Endothelial cell of umbilical vein (primary cell): ENCODE results near the gene KCNJ6. TPM values are rescaled to one million over a fixed set of nuclear protein-coding genes. Genes with fewer than 3 reads are reported as not detected.

ENCODE experiments used
- BruUV-seq: library from RNA; stranded (reverse); fragments of 400-500 nt; replicated peaks from 2 replicates; lab custom pipeline; 2021; lab: Mats Ljungman, UMichigan
- CTCF ChIA-PET: fragments of 300-600, 350-600 bp; sonication (Branson Sonifier 250); formaldehyde crosslinking; loops from one replicate; lab custom pipeline; 2021; ENCODE audit warnings: antibody characterized with exemption, inconsistent platforms; lab: Charles Lee
- POLR2A ChIA-PET: fragments of 300-600, 350-600 bp; sonication (Branson Sonifier 250); formaldehyde crosslinking; loops from one replicate; lab custom pipeline; 2021; ENCODE audit warnings: antibody characterized with exemption, inconsistent platforms; lab: Charles Lee
- DNase-seq: peaks from one replicate; pipeline ENCODE4 v3.0.0-alpha.2; 2011; ENCODE audit warnings: low read depth, low spot score
- FAIRE-seq: peaks from 2 replicates; lab custom pipeline; 2011; peaks lifted over from hg19 to GRCh38; lab: Jason Lieb, UNC
- H2AFZ ChIP-seq: 2 replicates; pipeline ENCODE4 v1.6.0; 2012; ENCODE audit warnings: low read depth, low read length, control low read depth, inconsistent platforms
- H3K27ac ChIP-seq: 2 replicates; pipeline ENCODE4 v1.5.1; 2011; ENCODE audit warnings: low read depth, mild to moderate bottlenecking, control low read depth, low read length, moderate library complexity; ENCODE audit not compliant: insufficient read depth
- H3K27me3 ChIP-seq, 2 experiments: 2 replicates each; pipeline versions ENCODE4 v1.6.0 to v1.6.1; 2011; ENCODE audit warnings: low read length in 2 of 2, mixed read lengths in 1 of 2; ENCODE audit not compliant: control insufficient read depth in 2 of 2, insufficient read depth in 2 of 2
- H3K36me3 ChIP-seq, 2 experiments: 2 replicates in 1 of 2; 3 replicates in 1 of 2; pipeline ENCODE4 v1.5.1; 2011; ENCODE audit warnings: low read length in 2 of 2, mild to moderate bottlenecking in 1 of 2, moderate library complexity in 1 of 2; ENCODE audit not compliant: control insufficient read depth in 2 of 2, insufficient read depth in 2 of 2; ENCODE audit errors: extremely low read depth in 1 of 2
- H3K4me1 ChIP-seq: 3 replicates; pipeline ENCODE4 v1.5.1; 2011; ENCODE audit warnings: mild to moderate bottlenecking, low read length; ENCODE audit not compliant: control insufficient read depth, insufficient read depth; ENCODE audit errors: extremely low read depth
- H3K4me2 ChIP-seq: 2 replicates; pipeline ENCODE4 v1.6.1; 2011; ENCODE audit warnings: low read length, control low read depth, mixed read lengths; ENCODE audit not compliant: insufficient read depth
- H3K4me3 ChIP-seq, 3 experiments: fragments of 200-600 bp in 1 of 3; sonication (generic), shearing (Covaris generic) in 1 of 3; replicated peaks in 1 of 3; 2 replicates each; pipeline ENCODE4 v1.5.1; 2011 to 2016; ENCODE audit warnings: control low read depth in 3 of 3, low read length in 3 of 3, mild to moderate bottlenecking in 2 of 3, inconsistent platforms in 1 of 3, low read depth in 1 of 3, moderate library complexity in 1 of 3; ENCODE audit not compliant: insufficient read depth in 1 of 3
- H3K79me2 ChIP-seq: 2 replicates; pipeline ENCODE4 v1.6.0; 2012; ENCODE audit warnings: low read length, inconsistent platforms; ENCODE audit not compliant: control insufficient read depth, insufficient read depth
- H3K9ac ChIP-seq: replicated peaks from 2 replicates; pipeline ENCODE3; 2011; ENCODE audit warnings: low read length, control low read depth; ENCODE audit not compliant: insufficient read depth; ENCODE audit errors: extremely low read depth
- H3K9me1 ChIP-seq: replicated peaks from 3 replicates; pipeline ENCODE4 v1.6.0; 2011; ENCODE audit warnings: mild to moderate bottlenecking, low read length; ENCODE audit not compliant: control insufficient read depth, insufficient read depth; ENCODE audit errors: extremely low read depth
- H3K9me3 ChIP-seq: replicated peaks from 2 replicates; pipeline ENCODE4 v1.5.1; 2012; ENCODE audit warnings: low read length, inconsistent platforms; ENCODE audit not compliant: control insufficient read depth, insufficient read depth
- H4K20me1 ChIP-seq: replicated peaks from 2 replicates; pipeline ENCODE3; 2011; ENCODE audit warnings: mild to moderate bottlenecking, low read length; ENCODE audit not compliant: control insufficient read depth, insufficient read depth; ENCODE audit errors: extremely low read depth
- EZH2 ChIP-seq: IDR thresholded peaks from 2 replicates; pipeline ENCODE4 v1.6.1; 2012; ENCODE audit warnings: borderline replicate concordance, low read depth, mild to moderate bottlenecking, moderate library complexity, low read length, inconsistent platforms; ENCODE audit not compliant: severe bottlenecking
- FOS ChIP-seq: IDR thresholded peaks from 2 replicates; pipeline ENCODE4 v1.6.1; 2011; ENCODE audit warnings: mild to moderate bottlenecking, low read length, moderate library complexity, borderline replicate concordance; ENCODE audit not compliant: insufficient read depth
- GATA2 ChIP-seq: IDR thresholded peaks from 2 replicates; pipeline ENCODE4 v1.7.0; 2011; ENCODE audit warnings: low read depth, mild to moderate bottlenecking, moderate library complexity, mixed read lengths, low read length; ENCODE audit not compliant: insufficient read length, insufficient read depth
- JUN ChIP-seq: IDR thresholded peaks from 2 replicates; pipeline ENCODE4 v1.6.1; 2011; ENCODE audit warnings: borderline replicate concordance, low read depth; ENCODE audit not compliant: insufficient read length, insufficient read depth
- MYC ChIP-seq: IDR thresholded peaks from one replicate; pipeline ENCODE4 v1.6.1; 2011; ENCODE audit warnings: mild to moderate bottlenecking, low read depth, low read length
- POLR2A ChIP-seq: IDR thresholded peaks from 2 replicates; pipeline ENCODE4 v1.6.1; 2012; ENCODE audit warnings: low read depth, mild to moderate bottlenecking, control low read depth, low read length
- POLR2AphosphoS5 ChIP-seq: IDR thresholded peaks from 2 replicates; pipeline ENCODE4 v1.6.1; 2012; ENCODE audit warnings: low read depth, mild to moderate bottlenecking, control low read depth, low read length, moderate library complexity; ENCODE audit not compliant: insufficient read depth
- dilution Hi-C: fragments of 300-500 bp; cut with MboI; formaldehyde crosslinking; loops from one replicate; pipeline ENCODE4 v1.15.0; 2019; ENCODE audit warnings: low sequenced_read_pairs; ENCODE audit not compliant: extremely low pct_ligation_motif_present
- intact Hi-C: fragments of 100-400 bp; cut with micrococcal nuclease; formaldehyde crosslinking; loops from one replicate; pipeline ENCODE4 v1.10.0; 2022
- polyA plus RNA-seq, 4 experiments: library from polyadenylated mRNA; depleted of rRNA in 3 of 4; stranded (reverse) in 3 of 4; unstranded in 1 of 4; fragments of >200 nt; gene quantifications; 2 replicates each; pipeline versions ENCODE4 v1.2.1 to v1.2.3, GENCODE V29; 2011 to 2012; ENCODE audit warnings: missing spikeins in 1 of 4
- total RNA-seq: library from RNA; stranded (reverse); gene quantifications from 2 replicates; pipeline ENCODE4 v1.2.3, GENCODE V29; 2021
- TF ChIP-seq, protein P1 (sequence below): IDR thresholded peaks from 2 replicates; pipeline ENCODE4 v1.6.1; 2011; ENCODE audit not compliant: insufficient read depth, insufficient read length
- TF ChIP-seq, protein P2 (sequence below), 2 donors: IDR thresholded peaks; 1 replicate in 1 of 2; 2 replicates in 1 of 2; pipeline ENCODE4 v1.5.1; 2011; ENCODE audit warnings: low read length in 2 of 2, mild to moderate bottlenecking in 2 of 2, moderate library complexity in 2 of 2, control low read depth in 1 of 2, inconsistent platforms in 1 of 2, low read depth in 1 of 2; ENCODE audit not compliant: insufficient read depth in 1 of 2; ENCODE audit errors: extremely low read depth in 1 of 2

Gene KCNJ6
- total and polyA plus RNA-seq, 2 donors (not counting 3 experiments of a cell fraction or from before 2014, with no cell fraction given), result not detected

DNA sequence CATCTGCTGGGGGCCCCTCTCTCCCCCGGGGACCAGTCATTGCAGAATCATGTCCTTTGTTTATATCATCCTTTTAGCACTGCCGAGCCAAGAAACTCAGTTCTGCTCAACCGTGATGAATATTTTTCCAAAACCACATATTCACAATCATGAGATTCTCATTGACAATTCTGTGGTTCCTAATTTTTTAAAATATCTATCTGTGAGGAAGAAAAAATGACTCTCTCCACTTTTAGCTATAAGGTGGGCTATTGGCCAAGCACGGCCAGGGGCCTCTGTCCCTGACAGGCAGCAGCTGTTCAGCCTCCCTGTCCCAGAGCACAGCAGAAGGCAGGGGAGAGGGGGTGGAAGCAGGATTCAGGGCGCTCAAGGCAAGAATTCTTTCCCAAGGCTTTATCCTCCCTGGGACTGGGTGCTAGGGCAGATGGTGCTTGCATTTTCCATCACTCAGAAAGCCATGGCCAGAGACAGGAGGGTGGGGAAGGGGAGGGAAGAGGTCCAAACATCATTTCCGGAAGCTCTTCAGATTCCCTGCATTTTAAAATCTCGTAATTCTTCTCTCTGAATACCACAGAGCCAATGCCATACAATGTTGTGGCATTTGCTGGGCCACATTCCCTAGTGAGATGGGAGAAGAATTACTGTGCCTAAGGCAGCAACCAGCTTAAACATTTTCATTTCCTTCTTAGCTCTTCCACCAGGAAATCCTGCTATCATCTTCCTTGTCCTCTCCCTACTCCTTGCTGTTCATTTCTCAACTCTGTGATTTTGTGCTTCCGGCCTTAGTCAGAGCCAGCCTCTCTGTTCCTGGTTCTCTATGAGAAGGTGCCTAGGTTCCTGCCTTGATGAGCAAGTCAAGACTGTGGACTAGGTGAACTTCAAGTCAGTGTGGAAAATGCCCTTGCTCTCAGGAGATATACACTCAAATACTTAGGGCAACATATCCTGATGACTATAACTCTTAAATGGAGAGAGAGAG, 60.3 kb downstream of the KCNJ6 start:
- FAIRE-seq, result no peak
- no TSS peak for BruUV-seq

More for the DNA sequence above, 60.3 kb downstream of the KCNJ6 start:
- Histone ChIP-seq H3K4me1 (no peaks in the 10 kb centered on the region), H3K4me3 (no peak overlapping the region), H3K36me3 (no peaks in the 10 kb centered on the region), H3K9me3 (no peaks in the 10 kb centered on the region), H2AFZ (no peak overlapping the region), H3K27me3 (peaks cover 0 to 1% of the 10 kb centered on the region in 2 experiments), H3K4me2 (no peak overlapping the region), H3K9me1 (no peaks in the 10 kb centered on the region), H4K20me1 (no peaks in the 10 kb centered on the region), H3K27ac (no peak overlapping the region), H3K79me2 (no peaks in the 10 kb centered on the region), H3K9ac (no peak overlapping the region)
- intact Hi-C loops, result no loop called here
- ChIA-PET CTCF (no interaction called here), POLR2A (no interaction called here)
- TF ChIP-seq GATA2 (no peak), JUN (no peak), FOS (no peak), EZH2 (no peak), MYC (no peak), POLR2A (no peak), POLR2AphosphoS5 (no peak)
- TF ChIP-seq, protein P1, sequence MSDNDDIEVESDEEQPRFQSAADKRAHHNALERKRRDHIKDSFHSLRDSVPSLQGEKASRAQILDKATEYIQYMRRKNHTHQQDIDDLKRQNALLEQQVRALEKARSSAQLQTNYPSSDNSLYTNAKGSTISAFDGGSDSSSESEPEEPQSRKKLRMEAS, result no peak
- TF ChIP-seq, protein P2, sequence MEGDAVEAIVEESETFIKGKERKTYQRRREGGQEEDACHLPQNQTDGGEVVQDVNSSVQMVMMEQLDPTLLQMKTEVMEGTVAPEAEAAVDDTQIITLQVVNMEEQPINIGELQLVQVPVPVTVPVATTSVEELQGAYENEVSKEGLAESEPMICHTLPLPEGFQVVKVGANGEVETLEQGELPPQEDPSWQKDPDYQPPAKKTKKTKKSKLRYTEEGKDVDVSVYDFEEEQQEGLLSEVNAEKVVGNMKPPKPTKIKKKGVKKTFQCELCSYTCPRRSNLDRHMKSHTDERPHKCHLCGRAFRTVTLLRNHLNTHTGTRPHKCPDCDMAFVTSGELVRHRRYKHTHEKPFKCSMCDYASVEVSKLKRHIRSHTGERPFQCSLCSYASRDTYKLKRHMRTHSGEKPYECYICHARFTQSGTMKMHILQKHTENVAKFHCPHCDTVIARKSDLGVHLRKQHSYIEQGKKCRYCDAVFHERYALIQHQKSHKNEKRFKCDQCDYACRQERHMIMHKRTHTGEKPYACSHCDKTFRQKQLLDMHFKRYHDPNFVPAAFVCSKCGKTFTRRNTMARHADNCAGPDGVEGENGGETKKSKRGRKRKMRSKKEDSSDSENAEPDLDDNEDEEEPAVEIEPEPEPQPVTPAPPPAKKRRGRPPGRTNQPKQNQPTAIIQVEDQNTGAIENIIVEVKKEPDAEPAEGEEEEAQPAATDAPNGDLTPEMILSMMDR (IDR thresholded peaks at IDR 0.05; ENCODE audit: extremely low read depth in 1 of 2, insufficient read depth in 1 of 2, low read depth in 1 of 2, low read length in 2 of 2), result no peak
- dilution Hi-C loops, result no loop called here
- no peak for DNase-seq
